ENCODE results near the gene NPFF.
"Not testable (repeated sequence)": the region's sequence is repeated elsewhere in the genome, so short reads cannot be mapped to it uniquely, and the experiment has no call there.

DNA sequence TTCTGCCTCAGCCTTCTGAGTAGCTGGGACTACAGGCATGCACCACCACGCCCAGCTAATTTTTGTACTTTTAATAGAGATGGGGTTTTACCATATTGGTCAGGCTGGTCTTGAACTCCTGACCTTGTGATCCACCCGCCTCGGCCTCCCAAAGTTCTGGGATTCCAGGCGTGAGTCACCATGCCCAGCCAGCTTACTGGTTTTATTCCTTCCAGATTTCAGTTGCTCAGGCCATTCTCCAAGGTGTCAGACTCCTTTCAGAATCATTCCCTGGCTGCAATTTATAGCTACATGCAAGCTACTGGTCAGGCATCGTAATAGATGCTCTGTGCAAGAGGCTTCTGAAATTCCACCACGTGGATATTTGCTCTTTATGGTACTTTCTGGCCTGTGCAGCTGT lies 25.8 kb downstream of the NPFF start:
- TF ChIP-seq, protein P1, sequence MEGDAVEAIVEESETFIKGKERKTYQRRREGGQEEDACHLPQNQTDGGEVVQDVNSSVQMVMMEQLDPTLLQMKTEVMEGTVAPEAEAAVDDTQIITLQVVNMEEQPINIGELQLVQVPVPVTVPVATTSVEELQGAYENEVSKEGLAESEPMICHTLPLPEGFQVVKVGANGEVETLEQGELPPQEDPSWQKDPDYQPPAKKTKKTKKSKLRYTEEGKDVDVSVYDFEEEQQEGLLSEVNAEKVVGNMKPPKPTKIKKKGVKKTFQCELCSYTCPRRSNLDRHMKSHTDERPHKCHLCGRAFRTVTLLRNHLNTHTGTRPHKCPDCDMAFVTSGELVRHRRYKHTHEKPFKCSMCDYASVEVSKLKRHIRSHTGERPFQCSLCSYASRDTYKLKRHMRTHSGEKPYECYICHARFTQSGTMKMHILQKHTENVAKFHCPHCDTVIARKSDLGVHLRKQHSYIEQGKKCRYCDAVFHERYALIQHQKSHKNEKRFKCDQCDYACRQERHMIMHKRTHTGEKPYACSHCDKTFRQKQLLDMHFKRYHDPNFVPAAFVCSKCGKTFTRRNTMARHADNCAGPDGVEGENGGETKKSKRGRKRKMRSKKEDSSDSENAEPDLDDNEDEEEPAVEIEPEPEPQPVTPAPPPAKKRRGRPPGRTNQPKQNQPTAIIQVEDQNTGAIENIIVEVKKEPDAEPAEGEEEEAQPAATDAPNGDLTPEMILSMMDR (IDR thresholded peaks at IDR 0.05), result not testable (repeated sequence)
- not testable (repeated sequence) for TF ChIP-seq POLR2A (IDR thresholded peaks at IDR 0.05)

Data from body of pancreas (tissue), 4 donors.